Mesenchymal stem cell (in vitro differentiated cells and primary cell): ENCODE measurements around the gene SLC23A1.
A peak's percentile ranks its signal among the peaks of the same experiment; 100 is the strongest.
"Not testable (repeated sequence)": the region's sequence is repeated elsewhere in the genome, so short reads cannot be mapped to it uniquely, and the experiment has no call there.

Experiments
- DNase-seq: peaks from one replicate; pipeline ENCODE4 v3.0.0-alpha.2; 2013
- H2AFZ ChIP-seq: one replicate; pipeline ENCODE4 v1.6.1; 2013; ENCODE audit warnings: low read depth, mild to moderate bottlenecking, control low read depth, inconsistent platforms, low read length, moderate library complexity
- H2AK5ac ChIP-seq: 2 replicates; pipeline ENCODE4 v1.6.1; 2013; ENCODE audit warnings: low read length, moderate library complexity, mild to moderate bottlenecking, inconsistent platforms; ENCODE audit not compliant: severe bottlenecking
- H2BK120ac ChIP-seq: one replicate; pipeline ENCODE4 v1.6.1; 2013; ENCODE audit warnings: low read depth, mild to moderate bottlenecking, inconsistent platforms, low read length, moderate library complexity
- H2BK12ac ChIP-seq, 2 experiments: one replicate each; pipeline ENCODE4 v1.6.1; 2013; ENCODE audit warnings: inconsistent platforms in 2 of 2, low read length in 2 of 2, mild to moderate bottlenecking in 2 of 2, moderate library complexity in 2 of 2, control low read depth in 1 of 2
- H2BK15ac ChIP-seq: one replicate; pipeline ENCODE4 v1.6.1; 2013; ENCODE audit warnings: mild to moderate bottlenecking, low read depth, inconsistent platforms; ENCODE audit not compliant: poor library complexity, severe bottlenecking
- H2BK5ac ChIP-seq: 2 replicates; pipeline ENCODE4 v1.6.1; 2013; ENCODE audit warnings: low read depth, mild to moderate bottlenecking, low read length, control low read depth, inconsistent platforms; ENCODE audit not compliant: poor library complexity, severe bottlenecking
- H3K14ac ChIP-seq, 2 experiments: one replicate each; pipeline ENCODE4 v1.6.1; 2013; ENCODE audit warnings: inconsistent platforms in 2 of 2, low read length in 2 of 2, control low read depth in 1 of 2, mild to moderate bottlenecking in 1 of 2, moderate library complexity in 1 of 2
- H3K18ac ChIP-seq, 2 experiments: one replicate each; pipeline ENCODE4 v1.6.1; 2013; ENCODE audit warnings: inconsistent platforms in 2 of 2, low read length in 2 of 2, control low read depth in 1 of 2, low read depth in 1 of 2, mild to moderate bottlenecking in 1 of 2
- H3K23ac ChIP-seq, 2 experiments: one replicate each; pipeline ENCODE4 v1.6.1; 2013; ENCODE audit warnings: inconsistent platforms in 2 of 2, low read length in 2 of 2, mild to moderate bottlenecking in 2 of 2, moderate library complexity in 2 of 2, control low read depth in 1 of 2
- H3K27ac ChIP-seq: 2 replicates; pipeline ENCODE4 v1.5.1; 2013; ENCODE audit warnings: mild to moderate bottlenecking, moderate library complexity, low read length, control low read depth, inconsistent platforms; ENCODE audit not compliant: poor library complexity, severe bottlenecking
- H3K27me3 ChIP-seq, 2 experiments: 2 replicates each; pipeline versions ENCODE4 v1.6.1 to v1.7.0; 2013; ENCODE audit warnings: low read length in 2 of 2, mild to moderate bottlenecking in 2 of 2, moderate library complexity in 2 of 2, control low read depth in 1 of 2, inconsistent platforms in 1 of 2; ENCODE audit not compliant: control insufficient read depth in 1 of 2, insufficient read depth in 1 of 2
- H3K36me3 ChIP-seq, 2 experiments: 2 replicates each; pipeline versions ENCODE4 v1.6.1 to v1.7.0; 2013; ENCODE audit warnings: low read length in 2 of 2, control low read depth in 1 of 2, inconsistent platforms in 1 of 2, low read depth in 1 of 2, mild to moderate bottlenecking in 1 of 2; ENCODE audit not compliant: insufficient read depth in 2 of 2, control insufficient read depth in 1 of 2
- H3K4ac ChIP-seq, 2 experiments: one replicate each; pipeline ENCODE4 v1.6.1; 2013; ENCODE audit warnings: inconsistent platforms in 2 of 2, low read length in 2 of 2, mild to moderate bottlenecking in 2 of 2, moderate library complexity in 2 of 2, control low read depth in 1 of 2, low read depth in 1 of 2
- H3K4me1 ChIP-seq: 2 replicates; pipeline ENCODE4 v1.6.1; 2013; ENCODE audit warnings: low read depth, low read length, control low read depth; ENCODE audit not compliant: control insufficient read depth, insufficient read depth
- H3K4me2 ChIP-seq: 2 replicates; pipeline ENCODE4 v1.6.1; 2013; ENCODE audit warnings: low read length, mild to moderate bottlenecking, inconsistent platforms; ENCODE audit not compliant: poor library complexity, severe bottlenecking
- H3K4me3 ChIP-seq, 2 experiments: 2 replicates each; pipeline versions ENCODE4 v1.5.1 to v1.7.0; 2013; ENCODE audit warnings: low read length in 2 of 2, mild to moderate bottlenecking in 2 of 2, control low read depth in 1 of 2, low read depth in 1 of 2; ENCODE audit not compliant: insufficient read depth in 1 of 2
- H3K79me1 ChIP-seq: replicated peaks from 2 replicates; pipeline ENCODE4 v1.6.1; 2013; ENCODE audit warnings: mild to moderate bottlenecking, control low read depth, low read length, inconsistent platforms; ENCODE audit not compliant: poor library complexity, severe bottlenecking
- H3K9ac ChIP-seq: 2 replicates; pipeline ENCODE4 v1.7.0; 2013; ENCODE audit warnings: mild to moderate bottlenecking, low read length, moderate library complexity
- H3K9me3 ChIP-seq: 2 replicates; pipeline ENCODE4 v1.7.0; 2013; ENCODE audit warnings: mild to moderate bottlenecking, low read length; ENCODE audit not compliant: control insufficient read depth
- H4K8ac ChIP-seq: one replicate; pipeline ENCODE4 v1.6.1; 2013; ENCODE audit warnings: inconsistent platforms, mild to moderate bottlenecking, low read length, moderate library complexity
- H4K91ac ChIP-seq: one replicate; pipeline ENCODE4 v1.6.1; 2013; ENCODE audit warnings: mild to moderate bottlenecking, low read length, inconsistent platforms
- WGBS: methylation state at CpG from one replicate; pipeline ENCODE4 v1.1.7; 2013; ENCODE audit warnings: mixed read lengths; 5-methylcytosine and 5-hydroxymethylcytosine counted together

The SLC23A1 gene

GRCh38 chr5:139410121-139410992 lies 27.3 kb upstream of the SLC23A1 start:
- H2BK5ac ChIP-seq: no peak overlapping the region
- WGBS: 62% methylated on average over 3 of the region's 6 CpGs
- H2AK5ac ChIP-seq: no peak overlapping the region
- H3K27me3 ChIP-seq: no peaks in the 10 kb centered on the region
- no peak overlapping the region for H3K27ac ChIP-seq
- no peaks in the 10 kb centered on the region for H3K9me3 ChIP-seq
- H3K79me1 ChIP-seq: no peaks in the 10 kb centered on the region
- H3K23ac ChIP-seq: no peak overlapping the region
- no peak overlapping the region for H3K18ac ChIP-seq
- H3K4me3 ChIP-seq: no peak overlapping the region
- H2BK120ac ChIP-seq: no peak overlapping the region
- peaks cover 3% of the 10 kb centered on the region for H3K4me1 ChIP-seq
- no peak overlapping the region for H2BK15ac ChIP-seq
- H3K36me3 ChIP-seq: peaks cover 15 to 27% of the 10 kb centered on the region in 2 experiments
- H4K8ac ChIP-seq: no peak overlapping the region
- DNase-seq: no peak
- H3K4me2 ChIP-seq: no peak overlapping the region
- peak overlapping the region; percentile 84 for H3K9ac ChIP-seq
- no peak overlapping the region for H3K14ac ChIP-seq
- no peak overlapping the region for H3K4ac ChIP-seq
- H2BK12ac ChIP-seq: no peak overlapping the region
- H2AFZ ChIP-seq: no peak overlapping the region
- H4K91ac ChIP-seq: no peak overlapping the region

- not testable (repeated sequence) for H3K27ac ChIP-seq, H2BK5ac ChIP-seq, H3K23ac ChIP-seq, H3K27me3 ChIP-seq, H3K4ac ChIP-seq, H3K79me1 ChIP-seq, H2BK15ac ChIP-seq, H2AK5ac ChIP-seq, H2BK12ac ChIP-seq, H4K91ac ChIP-seq, H3K14ac ChIP-seq, H3K9ac ChIP-seq, H4K8ac ChIP-seq, H3K18ac ChIP-seq, H3K9me3 ChIP-seq, H3K4me1 ChIP-seq, DNase-seq, H2AFZ ChIP-seq, H3K4me3 ChIP-seq, H3K4me2 ChIP-seq, H2BK120ac ChIP-seq
- peaks cover 9 to 16% of the 10 kb centered on the region in 2 experiments for H3K36me3 ChIP-seq
- WGBS: 98% methylated on average over 3 of the region's 5 CpGs
These were observed 26.0 kb upstream of the SLC23A1 start for GRCh38 chr5:139409116-139409515.

GRCh38 chr5:139408191-139408590 lies 25.1 kb upstream of the SLC23A1 start:
- no peak overlapping the region for H2AFZ ChIP-seq
- no peak overlapping the region for H2BK15ac ChIP-seq
- no peak overlapping the region for H2AK5ac ChIP-seq
- H3K9me3 ChIP-seq: no peaks in the 10 kb centered on the region
- H3K4me1 ChIP-seq: peaks cover 4% of the 10 kb centered on the region
- H3K14ac ChIP-seq: no peak overlapping the region
- no peak overlapping the region for H3K18ac ChIP-seq
- no peak overlapping the region for H4K8ac ChIP-seq
- no peak overlapping the region for H3K4me2 ChIP-seq
- no peaks in the 10 kb centered on the region for H3K79me1 ChIP-seq
- no peak overlapping the region for H3K27ac ChIP-seq
- no peak overlapping the region for H2BK5ac ChIP-seq
- no peak overlapping the region for H3K4ac ChIP-seq
- no peak overlapping the region for H2BK12ac ChIP-seq
- no peak overlapping the region for H3K23ac ChIP-seq
- no peak overlapping the region for H3K9ac ChIP-seq
- H4K91ac ChIP-seq: no peak overlapping the region
- DNase-seq: no peak
- H3K4me3 ChIP-seq: no peak overlapping the region
- WGBS: 93% methylated on average over 7 of the region's 7 CpGs
- peaks cover 7 to 9% of the 10 kb centered on the region in 2 experiments for H3K36me3 ChIP-seq
- H3K27me3 ChIP-seq: no peaks in the 10 kb centered on the region
- no peak overlapping the region for H2BK120ac ChIP-seq

GRCh38 chr5:139407517-139407916 lies 24.4 kb upstream of the SLC23A1 start:
- H4K91ac ChIP-seq: no peak overlapping the region
- H3K27ac ChIP-seq: no peak overlapping the region

More at GRCh38 chr5:139407517-139407916, 24.4 kb upstream of the SLC23A1 start:
- H2BK5ac ChIP-seq: no peak overlapping the region
- H3K4me1 ChIP-seq: peaks cover 7% of the 10 kb centered on the region
- peaks cover 4% of the 10 kb centered on the region for H3K79me1 ChIP-seq
- H3K14ac ChIP-seq: no peak overlapping the region
- H3K4me3 ChIP-seq: no peak overlapping the region
- peaks cover under 1 to 6% of the 10 kb centered on the region in 2 experiments for H3K36me3 ChIP-seq
- no peak overlapping the region for H3K9ac ChIP-seq
- H3K4ac ChIP-seq: no peak overlapping the region
- no peak overlapping the region for H2AFZ ChIP-seq
- H3K23ac ChIP-seq: no peak overlapping the region
- H3K27me3 ChIP-seq: no peaks in the 10 kb centered on the region
- H2BK15ac ChIP-seq: no peak overlapping the region
- H2AK5ac ChIP-seq: no peak overlapping the region
- no peaks in the 10 kb centered on the region for H3K9me3 ChIP-seq
- no peak for DNase-seq
- no peak overlapping the region for H2BK120ac ChIP-seq
- no peak overlapping the region for H4K8ac ChIP-seq
- H2BK12ac ChIP-seq: no peak overlapping the region
- no peak overlapping the region for H3K18ac ChIP-seq
- no peak overlapping the region for H3K4me2 ChIP-seq
